ENCODE results near the gene PRB4. TPM values are rescaled to one million over a fixed set of nuclear protein-coding genes. Genes with fewer than 3 reads are reported as not detected.

Gene PRB4
- total RNA-seq (2021; ENCODE audit: unreplicated experiment) (not detected), Bru-seq, nascent RNA (not detected), BruChase-seq, experiment 1, labeled RNA remaining after a 6-hour chase (not detected), BruChase-seq, experiment 2, labeled RNA remaining after a 2-hour chase (not detected)
- polyA plus RNA-seq (2012) = not detected in 2 replicates
- long read RNA-seq = 0 reads

DNA sequence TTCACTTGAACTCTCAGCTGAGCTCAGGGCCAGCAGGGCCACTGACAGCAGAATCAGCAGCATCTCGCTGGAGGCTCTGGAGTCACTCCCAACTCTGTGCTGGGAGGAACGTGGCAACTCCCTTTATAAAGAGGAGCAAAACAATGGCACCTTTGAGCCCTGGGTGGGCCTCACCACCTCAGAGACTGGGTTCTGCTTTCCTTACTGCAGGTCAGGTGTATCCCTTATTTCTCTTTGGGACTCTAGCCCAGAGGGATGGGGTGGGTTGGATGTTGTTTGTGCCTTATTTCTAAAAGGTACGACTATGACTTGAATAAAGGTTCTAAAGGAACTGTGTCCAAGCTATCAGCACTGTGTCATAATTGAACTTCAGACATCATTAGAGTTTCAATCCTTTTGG, at the start of gene PRB4:
Gene PRB4, minus strand, starts transcription at position 101 of the 400 bp plus-strand sequence. Its CDS starts 38 bp downstream, at position 63.
- ATAC-seq = no peak
- Histone ChIP-seq H3K4me2 (ENCODE audit: low read length) (no peak within 1 kb of the TSS), H3K9me2 (ENCODE audit: insufficient read depth) (no peaks in the 10 kb centered on the region), H3K4me1 (ENCODE audit: control insufficient read depth in 1 of 2, insufficient read depth in 2 of 2, low read length in 2 of 2) (no peaks in the 10 kb centered on the region), H4K20me1 (ENCODE audit: insufficient read depth) (no peaks in the 10 kb centered on the region), H3K27me3 (ENCODE audit: insufficient read depth, low read length) (peaks cover 68% of the 10 kb centered on the region), H3K36me3 (ENCODE audit: control insufficient read depth in 1 of 2, insufficient read depth in 2 of 2, low read length in 2 of 2) (no peaks in the 10 kb centered on the region), H3K27ac (ENCODE audit: low read depth, low read length) (no peak within 1 kb of the TSS), H3K9ac (ENCODE audit: low read length) (no peak within 1 kb of the TSS), H3K9me3 (ENCODE audit: control insufficient read depth in 1 of 2, insufficient read depth in 1 of 2, low read depth in 1 of 2, low read length in 2 of 2) (no peaks in the 10 kb centered on the region), H3K79me2 (ENCODE audit: insufficient read depth, low read length) (no peaks in the 10 kb centered on the region), H3K4me3 (replicated peaks in 1 of 2; ENCODE audit: low read depth in 1 of 2, low read length in 2 of 2) (no peak within 1 kb of the TSS), H2AFZ (ENCODE audit: low read depth, low read length, poor library complexity, severe bottlenecking) (no peak within 1 kb of the TSS)
- no peak for DNase-seq (ENCODE audit: low read depth, low spot score)
- ChIA-PET CTCF (no interaction called here), POLR2A (no interaction called here), RAD21 (ENCODE audit: low non-redundant PET in 1 of 2, low total read pairs in 2 of 2, uncharacterized antibody in 2 of 2, unreplicated experiment in 2 of 2) (no interaction called here)
- BruUV-seq (replicated peaks) = no TSS peak
- TF ChIP-seq, protein P1, sequence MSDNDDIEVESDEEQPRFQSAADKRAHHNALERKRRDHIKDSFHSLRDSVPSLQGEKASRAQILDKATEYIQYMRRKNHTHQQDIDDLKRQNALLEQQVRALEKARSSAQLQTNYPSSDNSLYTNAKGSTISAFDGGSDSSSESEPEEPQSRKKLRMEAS (IDR thresholded peaks at IDR 0.05) = no peak
- TF ChIP-seq, protein P2, sequence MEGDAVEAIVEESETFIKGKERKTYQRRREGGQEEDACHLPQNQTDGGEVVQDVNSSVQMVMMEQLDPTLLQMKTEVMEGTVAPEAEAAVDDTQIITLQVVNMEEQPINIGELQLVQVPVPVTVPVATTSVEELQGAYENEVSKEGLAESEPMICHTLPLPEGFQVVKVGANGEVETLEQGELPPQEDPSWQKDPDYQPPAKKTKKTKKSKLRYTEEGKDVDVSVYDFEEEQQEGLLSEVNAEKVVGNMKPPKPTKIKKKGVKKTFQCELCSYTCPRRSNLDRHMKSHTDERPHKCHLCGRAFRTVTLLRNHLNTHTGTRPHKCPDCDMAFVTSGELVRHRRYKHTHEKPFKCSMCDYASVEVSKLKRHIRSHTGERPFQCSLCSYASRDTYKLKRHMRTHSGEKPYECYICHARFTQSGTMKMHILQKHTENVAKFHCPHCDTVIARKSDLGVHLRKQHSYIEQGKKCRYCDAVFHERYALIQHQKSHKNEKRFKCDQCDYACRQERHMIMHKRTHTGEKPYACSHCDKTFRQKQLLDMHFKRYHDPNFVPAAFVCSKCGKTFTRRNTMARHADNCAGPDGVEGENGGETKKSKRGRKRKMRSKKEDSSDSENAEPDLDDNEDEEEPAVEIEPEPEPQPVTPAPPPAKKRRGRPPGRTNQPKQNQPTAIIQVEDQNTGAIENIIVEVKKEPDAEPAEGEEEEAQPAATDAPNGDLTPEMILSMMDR (IDR thresholded peaks at IDR 0.05 in 2 of 3, conservative IDR thresholded peaks at IDR 0.05 in 1 of 3; ENCODE audit: borderline replicate concordance in 1 of 3, insufficient read depth in 1 of 3, low read depth in 2 of 3, low read length in 2 of 3) = no peak
- TF ChIP-seq FOSL1 (IDR thresholded peaks at IDR 0.05; ENCODE audit: low read depth) = no peak
- TF ChIP-seq EZH2phosphoT487 (IDR thresholded peaks at IDR 0.05; ENCODE audit: borderline replicate concordance) = no peak
- TF ChIP-seq CBX3 (IDR thresholded peaks at IDR 0.05; ENCODE audit: low read depth) = no peak
- TF ChIP-seq SP1 (IDR thresholded peaks at IDR 0.05; ENCODE audit: low read depth) = no peak
- TF ChIP-seq YY1 (IDR thresholded peaks at IDR 0.05; ENCODE audit: extremely low read depth, insufficient replicate concordance, low read depth, low read length) = no peak
- no peak for TF ChIP-seq SIN3A (IDR thresholded peaks at IDR 0.05; ENCODE audit: low read depth)
- no peak for TF ChIP-seq ZBTB33 (IDR thresholded peaks at IDR 0.05; ENCODE audit: extremely low read depth, insufficient replicate concordance, low read length)
- no peak for TF ChIP-seq ELF1 (IDR thresholded peaks at IDR 0.05; ENCODE audit: borderline replicate concordance, low read depth)
- no peak for TF ChIP-seq RAD21 (IDR thresholded peaks at IDR 0.05; ENCODE audit: low read depth)
- TF ChIP-seq POLR2AphosphoS5 (IDR thresholded peaks at IDR 0.05; ENCODE audit: low read depth, low read length) = no peak
- TF ChIP-seq ZNF274 (IDR thresholded peaks at IDR 0.05; ENCODE audit: low read depth, low read length) = no peak
- TF ChIP-seq POLR2A (IDR thresholded peaks at IDR 0.05; ENCODE audit: borderline replicate concordance, extremely low read depth, insufficient read depth, insufficient read length) = no peak
- no peak for TF ChIP-seq EGR1 (IDR thresholded peaks at IDR 0.05; ENCODE audit: low read depth)
- TF ChIP-seq REST (IDR thresholded peaks at IDR 0.05; ENCODE audit: low read depth) = no peak
- TF ChIP-seq ATF3 (IDR thresholded peaks at IDR 0.05) = no peak
- no peak for TF ChIP-seq ZFX (IDR thresholded peaks at IDR 0.05)
- TF ChIP-seq CEBPB (IDR thresholded peaks at IDR 0.05; ENCODE audit: low read depth) = no peak
- intact Hi-C loops (cut with micrococcal nuclease) = no loop called here

Data from HCT116 (cell line).